DOHH2 (cell line): ENCODE results near the gene ADAMTS9.

Source experiments
- H3F3A ChIP-seq: fragments of 200-600 bp; sonication (generic), shearing (Covaris generic); 2 replicates; pipeline ENCODE4 v1.6.0; 2016; ENCODE audit warnings: antibody characterized with exemption, mild to moderate bottlenecking; ENCODE audit not compliant: control insufficient read depth, insufficient read depth
- H3K27ac ChIP-seq: fragments of 200-600 bp; sonication (generic); 2 replicates; pipeline ENCODE4 v1.5.1; 2014; ENCODE audit warnings: low read depth, mild to moderate bottlenecking, low read length, moderate library complexity
- H3K27me3 ChIP-seq: fragments of 200-600 bp; sonication (generic); 2 replicates; pipeline ENCODE4 v1.6.1; 2014; ENCODE audit warnings: mild to moderate bottlenecking, low read length, mixed read lengths; ENCODE audit not compliant: control insufficient read depth
- H3K36me3 ChIP-seq: fragments of 200-600 bp; sonication (generic); 2 replicates; pipeline ENCODE4 v1.6.1; 2014; ENCODE audit warnings: mild to moderate bottlenecking, low read length, moderate library complexity, mixed read lengths; ENCODE audit not compliant: control insufficient read depth
- H3K4me1 ChIP-seq: fragments of 200-600 bp; sonication (generic); 2 replicates; pipeline ENCODE4 v1.6.1; 2014; ENCODE audit warnings: mild to moderate bottlenecking, low read length, mixed read lengths; ENCODE audit not compliant: control insufficient read depth
- H3K4me2 ChIP-seq: fragments of 200-600 bp; sonication (generic); 2 replicates; pipeline ENCODE4 v1.6.0; 2014; ENCODE audit warnings: mild to moderate bottlenecking, low read length, moderate library complexity
- H3K4me3 ChIP-seq: fragments of 200-600 bp; sonication (generic); 2 replicates; pipeline ENCODE4 v1.5.1; 2014; ENCODE audit warnings: mild to moderate bottlenecking, low read length, mixed read lengths
- H3K79me2 ChIP-seq: fragments of 200-600 bp; sonication (generic); 2 replicates; pipeline ENCODE4 v1.6.1; 2014; ENCODE audit warnings: mild to moderate bottlenecking, low read length, mixed read lengths; ENCODE audit not compliant: control insufficient read depth
- H3K9me2 ChIP-seq: fragments of 200-600 bp; sonication (generic); replicated peaks from 2 replicates; pipeline ENCODE4 v1.6.1; 2014; ENCODE audit warnings: mild to moderate bottlenecking, low read length, mixed read lengths; ENCODE audit not compliant: control insufficient read depth
- H3K9me3 ChIP-seq: fragments of 200-600 bp; sonication (generic); 2 replicates; pipeline ENCODE4 v1.6.1; 2014; ENCODE audit warnings: antibody characterized with exemption, low read length, mixed read lengths; ENCODE audit not compliant: control insufficient read depth, insufficient read depth
- H4K20me1 ChIP-seq: fragments of 200-600 bp; sonication (generic); 2 replicates; pipeline ENCODE4 v1.6.0; 2014; ENCODE audit warnings: low read depth, mild to moderate bottlenecking, antibody characterized with exemption, low read length, moderate library complexity; ENCODE audit not compliant: control insufficient read depth, insufficient read depth
- CTCF ChIP-seq: fragments of 200-600 bp; sonication (generic); IDR thresholded peaks from one replicate; pipeline ENCODE4 v1.5.1; 2014; ENCODE audit warnings: antibody characterized with exemption, mild to moderate bottlenecking, low read depth, low read length; ENCODE audit not compliant: poor library complexity, severe bottlenecking
- EZH2phosphoT487 ChIP-seq: fragments of 200-600 bp; sonication (generic); IDR thresholded peaks from 2 replicates; pipeline ENCODE4 v1.6.1; 2017; ENCODE audit warnings: borderline replicate concordance, mild to moderate bottlenecking, antibody characterized with exemption, low read length, moderate library complexity, mixed read lengths

ADAMTS9 gene

GRCh38 chr3:64627471-64628321 lies 60.1 kb downstream of the ADAMTS9 start:
- H3K27ac ChIP-seq = no peak overlapping the region
- H3K36me3 ChIP-seq = no peaks in the 10 kb centered on the region
- no peaks in the 10 kb centered on the region for H3K79me2 ChIP-seq

DNA sequence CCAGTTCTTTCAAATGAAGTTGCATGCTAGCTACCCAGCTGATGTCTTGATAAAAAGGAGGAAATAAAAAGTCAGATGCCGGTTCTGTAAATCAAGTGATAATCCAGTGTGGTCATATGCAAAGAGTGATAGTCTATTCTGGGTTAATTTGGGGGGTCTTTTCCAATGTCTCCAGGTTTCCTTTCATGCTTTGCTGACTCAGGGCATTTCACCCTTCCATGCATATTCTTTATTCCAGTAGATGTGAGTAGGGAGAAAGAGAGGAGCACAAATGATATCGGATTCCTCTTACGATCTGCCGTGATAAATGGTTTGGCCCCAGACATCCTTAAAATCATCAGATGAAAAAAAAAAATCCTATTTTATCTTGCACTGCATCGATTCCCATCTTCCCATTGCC lies 60.8 kb downstream of the ADAMTS9 start:
- Histone ChIP-seq H3K27ac (no peak overlapping the region), H4K20me1 (no peaks in the 10 kb centered on the region), H3K9me2 (no peaks in the 10 kb centered on the region), H3K79me2 (no peaks in the 10 kb centered on the region), H3K4me2 (no peak overlapping the region), H3K4me3 (no peak overlapping the region), H3K36me3 (no peaks in the 10 kb centered on the region), H3K9me3 (no peaks in the 10 kb centered on the region), H3F3A (no peaks in the 10 kb centered on the region), H3K4me1 (no peaks in the 10 kb centered on the region), H3K27me3 (no peaks in the 10 kb centered on the region)
- no peak for TF ChIP-seq EZH2phosphoT487
- TF ChIP-seq CTCF = no peak

More at GRCh38 chr3:64627471-64628321, 60.1 kb downstream of the ADAMTS9 start:
- H3K4me1 ChIP-seq = no peaks in the 10 kb centered on the region
- H3K4me3 ChIP-seq = no peak overlapping the region
- no peaks in the 10 kb centered on the region for H3K9me3 ChIP-seq
- no peaks in the 10 kb centered on the region for H4K20me1 ChIP-seq
- no peaks in the 10 kb centered on the region for H3K9me2 ChIP-seq
- no peaks in the 10 kb centered on the region for H3K27me3 ChIP-seq
- H3F3A ChIP-seq = no peaks in the 10 kb centered on the region
- no peak for TF ChIP-seq EZH2phosphoT487
- TF ChIP-seq CTCF = no peak
- no peak overlapping the region for H3K4me2 ChIP-seq

GRCh38 chr3:64625381-64625780 lies 62.4 kb downstream of the ADAMTS9 start:
- H3F3A ChIP-seq = no peaks in the 10 kb centered on the region
- no peaks in the 10 kb centered on the region for H4K20me1 ChIP-seq
- no peaks in the 10 kb centered on the region for H3K79me2 ChIP-seq
- no peaks in the 10 kb centered on the region for H3K4me1 ChIP-seq
- no peak for TF ChIP-seq EZH2phosphoT487
- no peak for TF ChIP-seq CTCF
- no peak overlapping the region for H3K4me2 ChIP-seq
- no peak overlapping the region for H3K27ac ChIP-seq
- H3K9me2 ChIP-seq = no peaks in the 10 kb centered on the region
- no peaks in the 10 kb centered on the region for H3K9me3 ChIP-seq
- no peak overlapping the region for H3K4me3 ChIP-seq
- no peaks in the 10 kb centered on the region for H3K27me3 ChIP-seq
- H3K36me3 ChIP-seq = no peaks in the 10 kb centered on the region
